Stimulated activated CD4-positive, alpha-beta T cell treated with anti-CD3 and anti-CD28 coated beads, Interleukin-4, amount 100 ng/mL, for 4 hours (primary cell): ENCODE data around the gene CACHD1.
"Not testable (repeated sequence)": the region's sequence is repeated elsewhere in the genome, so short reads cannot be mapped to it uniquely, and the experiment has no call there.

ENCODE experiments used
- DNase-seq, 2 experiments: peaks; one replicate each; pipeline ENCODE4 v3.0.0-alpha.2; 2020

The CACHD1 gene

DNA sequence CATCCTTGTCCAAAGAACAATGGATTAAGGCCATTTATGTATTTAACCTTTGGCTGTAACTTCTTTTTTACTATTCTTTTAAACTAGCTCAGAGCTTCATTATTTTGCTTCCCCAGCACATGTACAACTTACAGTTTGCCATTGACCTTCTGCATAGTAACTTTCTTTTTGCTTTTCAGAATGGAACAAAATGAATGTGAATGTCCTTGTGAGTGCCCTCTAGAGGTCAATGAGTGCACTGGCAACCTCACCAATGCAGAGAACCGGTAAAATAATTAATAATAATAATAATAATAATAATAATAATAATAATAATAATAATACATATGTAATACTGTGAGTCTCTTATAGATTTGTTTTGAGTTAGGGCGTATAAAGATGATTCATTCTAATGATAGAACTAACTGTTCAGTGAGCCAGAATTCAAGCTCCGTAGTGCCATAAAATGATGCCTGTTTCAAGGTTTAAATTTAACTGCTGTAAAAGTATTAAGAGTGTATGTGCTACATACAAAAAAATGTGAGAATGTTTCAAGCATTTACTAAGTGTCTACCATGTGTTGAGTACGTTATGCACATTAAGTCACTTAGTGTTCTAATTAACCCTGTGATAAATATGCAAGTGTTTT is 205.9 kb downstream of the CACHD1 start:
- DNase-seq = no peak

DNA sequence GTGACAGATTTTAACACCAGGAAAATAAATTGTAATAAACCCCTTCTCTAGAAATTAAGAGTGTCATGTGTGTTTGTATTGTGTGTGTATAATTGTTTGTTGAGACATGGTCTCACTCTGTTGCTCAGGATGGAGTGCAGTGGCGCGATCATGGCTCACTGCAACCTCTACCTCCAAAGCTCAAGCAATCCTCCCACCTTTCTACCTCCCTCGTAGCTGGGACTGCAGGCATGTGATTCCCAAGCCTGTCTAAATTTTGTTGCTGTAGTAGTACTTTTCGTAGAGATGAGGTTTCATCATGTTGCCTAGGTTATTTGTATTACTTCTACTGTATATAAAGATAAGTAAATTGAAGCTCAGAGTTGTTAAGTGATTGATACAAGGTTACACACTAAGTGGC is 206.5 kb downstream of the CACHD1 start:
- DNase-seq = no peak

DNA sequence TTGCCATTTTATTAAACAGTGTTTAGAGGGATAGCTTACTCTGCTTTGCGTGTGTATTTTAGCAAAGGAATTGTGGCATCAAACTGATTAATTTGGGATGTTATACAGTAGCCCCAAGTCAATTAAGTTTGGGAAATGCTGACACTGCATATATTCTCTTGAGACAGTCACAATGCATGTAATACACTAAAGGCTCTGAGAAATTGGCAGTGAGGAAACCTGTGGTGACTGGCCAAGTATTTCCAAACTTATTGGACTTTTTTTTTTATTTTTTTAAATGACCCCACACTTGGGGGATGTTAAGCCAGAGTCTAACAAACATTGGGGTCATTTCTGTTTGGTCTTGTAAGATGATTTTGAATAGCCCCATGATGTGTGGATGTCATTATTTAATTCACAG is 207.6 kb downstream of the CACHD1 start:
- no peak for DNase-seq

- DNase-seq = no peak
Measured at GRCh38 chr1:64678366-64678765, 208.4 kb downstream of the CACHD1 start.

DNA sequence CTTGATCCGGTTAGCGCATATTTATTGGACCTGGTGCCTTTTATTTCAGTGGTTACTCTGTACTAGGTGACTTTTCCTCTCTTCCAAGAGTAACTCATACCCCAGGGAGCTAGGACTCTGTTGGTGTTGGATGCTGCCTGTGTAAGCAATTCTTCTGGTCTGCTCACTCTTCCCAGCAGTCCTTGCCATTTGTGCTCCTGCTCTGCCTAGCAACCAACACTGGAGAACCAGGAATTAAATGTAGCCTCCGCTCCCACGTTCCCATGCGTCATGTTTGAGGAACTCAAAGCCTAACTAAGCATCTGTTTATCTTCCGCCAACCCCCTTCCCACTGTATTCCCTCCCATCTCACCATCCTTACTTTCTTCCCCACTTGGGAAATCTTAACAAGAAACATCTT is 209.2 kb downstream of the CACHD1 start:
- DNase-seq = no peak

DNA sequence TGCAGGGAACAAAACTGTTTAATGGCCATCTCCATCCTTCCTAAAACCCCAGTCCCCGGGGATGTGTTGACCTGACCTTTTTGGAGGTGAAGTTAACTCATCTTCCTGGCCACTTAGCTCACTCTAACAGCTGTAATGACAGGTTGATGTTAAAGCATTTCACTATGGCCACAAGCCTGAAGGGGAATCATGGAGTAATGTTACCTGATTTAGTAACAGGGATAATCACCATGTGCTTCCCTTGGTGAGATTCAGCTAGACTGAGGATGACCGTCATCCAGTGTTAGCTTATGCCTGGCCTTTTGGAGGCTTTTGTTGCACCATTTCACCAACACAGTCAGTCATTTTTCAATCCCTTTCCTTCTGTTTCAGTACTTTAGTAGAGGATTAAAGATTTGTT is 210.7 kb downstream of the CACHD1 start:
- DNase-seq = no peak

DNA sequence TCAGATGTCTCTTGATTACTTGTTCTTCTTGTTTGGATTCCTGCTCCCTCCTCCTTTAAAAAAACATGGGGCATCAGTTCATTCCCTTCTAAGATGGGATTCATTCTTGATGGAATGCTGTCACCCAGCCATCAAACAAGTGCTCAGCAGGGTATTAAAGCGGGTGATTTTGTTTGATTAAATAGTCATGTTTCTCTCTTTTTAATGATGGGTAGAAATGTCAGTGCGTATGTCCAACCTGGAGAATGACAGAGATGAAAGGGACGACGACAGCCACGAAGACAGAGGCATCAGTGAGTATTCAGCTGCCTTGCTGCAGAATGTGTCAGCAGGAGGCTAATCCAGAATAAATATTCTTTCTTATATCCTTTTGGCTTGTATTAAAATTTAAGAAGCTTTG is 211.1 kb downstream of the CACHD1 start:
- DNase-seq = no peak

DNA sequence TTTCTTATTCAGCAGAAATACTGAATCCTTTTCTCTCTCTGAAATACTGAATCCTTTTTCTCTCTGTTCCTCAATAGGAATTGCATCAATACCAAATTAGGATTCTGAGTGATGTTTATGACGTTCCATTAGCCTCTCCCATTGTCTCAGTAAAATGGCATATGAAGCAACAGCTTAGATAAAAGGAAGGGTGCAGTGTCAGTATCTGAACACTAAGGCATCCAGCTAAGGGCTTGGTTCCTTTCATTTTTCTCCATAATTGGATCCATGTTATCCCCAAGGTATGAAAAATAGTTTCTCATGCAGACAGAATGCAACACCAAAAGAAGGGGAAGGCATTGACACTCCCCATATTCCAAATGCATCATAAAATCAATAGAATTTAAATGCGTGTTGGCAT is 213.5 kb downstream of the CACHD1 start:
- no peak for DNase-seq

DNA sequence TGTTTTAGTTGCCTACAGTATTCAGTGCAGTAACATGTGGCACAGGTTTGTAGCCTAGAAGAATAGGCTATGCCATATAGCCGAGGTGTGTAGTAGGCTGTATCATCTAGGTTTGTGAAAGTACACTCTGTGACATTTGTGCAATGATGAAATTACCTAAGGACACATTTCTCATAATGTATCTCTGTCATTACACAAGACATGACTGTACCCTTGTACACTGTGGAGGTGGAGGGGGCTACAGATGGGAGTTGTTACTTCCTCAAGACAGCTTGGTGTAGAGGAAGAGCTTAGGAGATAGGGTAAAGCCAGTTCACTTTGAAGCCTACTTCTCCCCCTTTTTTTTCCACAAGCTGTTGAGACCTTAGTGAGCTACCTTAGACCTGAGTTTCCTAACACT is 215.3 kb downstream of the CACHD1 start:
- DNase-seq = no peak

GRCh38 chr1:64685765-64686341 is 215.9 kb downstream of the CACHD1 start:
- DNase-seq = no peak

DNA sequence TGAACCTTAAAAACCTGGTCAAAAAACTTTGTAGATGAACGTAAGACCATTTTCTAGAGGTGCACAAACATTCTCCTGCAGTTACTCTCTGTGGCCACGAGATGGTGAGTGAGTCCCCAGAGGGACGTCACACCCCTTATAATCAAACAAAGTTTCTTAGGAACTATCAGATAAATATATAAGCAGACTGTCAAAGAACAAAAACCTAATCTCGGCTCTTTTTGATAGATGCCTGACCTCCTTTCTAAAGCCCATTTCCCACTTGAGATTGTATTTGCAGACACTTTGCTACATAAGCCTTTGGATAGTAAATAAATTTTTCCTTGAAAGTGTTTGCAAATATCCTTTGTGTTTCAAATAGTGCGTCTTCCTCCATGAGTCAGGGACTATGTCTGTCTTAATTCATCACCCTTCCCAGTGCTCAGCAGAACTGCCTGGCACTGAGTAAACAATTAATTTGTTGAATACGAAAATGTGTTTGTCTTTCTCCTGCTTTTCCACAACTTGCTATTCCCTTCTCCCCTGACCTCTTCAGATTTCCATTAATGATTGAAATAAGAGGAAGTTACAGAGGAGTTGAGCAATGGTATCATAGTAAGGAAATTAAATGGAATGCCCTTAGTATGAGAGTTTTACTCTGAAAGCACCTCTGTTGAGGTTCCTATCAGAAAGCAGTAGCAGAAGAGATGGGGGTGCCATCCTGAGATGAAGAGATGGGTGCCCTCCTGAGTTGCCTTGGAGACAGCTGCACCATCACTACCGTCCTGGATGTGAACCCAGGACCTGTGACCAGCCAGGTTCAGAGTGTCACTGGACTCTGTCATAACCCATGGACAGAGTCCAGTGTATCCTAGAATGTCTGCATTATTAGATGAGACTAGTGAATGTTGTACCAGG is 217.1 kb downstream of the CACHD1 start:
- DNase-seq = peak; percentile 4 to 8

DNA sequence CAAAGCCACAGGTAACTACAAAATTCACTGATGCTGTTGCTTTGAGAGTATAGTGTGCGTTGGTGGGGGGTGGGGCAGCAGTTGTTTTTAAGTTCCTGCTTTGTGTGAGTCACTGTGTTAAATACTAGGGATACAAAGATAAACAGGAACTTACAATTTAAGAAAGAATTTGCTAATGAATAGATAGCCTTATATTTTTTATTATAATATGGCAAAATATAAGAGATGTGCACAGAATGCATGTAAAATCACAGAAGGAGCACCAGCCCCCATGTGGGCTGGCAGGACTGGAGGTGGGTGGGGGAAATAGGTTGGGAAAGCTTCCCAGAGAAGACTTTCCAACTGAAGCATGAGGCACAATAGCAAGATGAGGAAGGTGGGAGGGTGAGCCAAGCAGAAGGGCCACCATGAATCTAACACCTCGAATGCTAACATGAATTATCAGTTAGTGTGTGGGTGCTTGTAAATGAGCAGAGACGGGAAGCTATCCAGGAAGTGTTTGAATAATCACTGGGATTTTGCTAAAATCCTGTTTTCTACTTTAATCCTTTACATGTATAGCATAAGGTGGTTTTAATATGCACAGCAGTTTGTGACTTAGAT is 217.9 kb downstream of the CACHD1 start:
- no peak for DNase-seq

- DNase-seq = no peak
Measured at GRCh38 chr1:64691626-64692025, 221.7 kb downstream of the CACHD1 start.

- no peak for DNase-seq
Measured at GRCh38 chr1:64692911-64693310, 223.0 kb downstream of the CACHD1 start.

GRCh38 chr1:64693406-64693805 is 223.5 kb downstream of the CACHD1 start:
- no peak for DNase-seq

GRCh38 chr1:64696879-64697278 is 226.9 kb downstream of the CACHD1 start:
- DNase-seq = no peak

DNA sequence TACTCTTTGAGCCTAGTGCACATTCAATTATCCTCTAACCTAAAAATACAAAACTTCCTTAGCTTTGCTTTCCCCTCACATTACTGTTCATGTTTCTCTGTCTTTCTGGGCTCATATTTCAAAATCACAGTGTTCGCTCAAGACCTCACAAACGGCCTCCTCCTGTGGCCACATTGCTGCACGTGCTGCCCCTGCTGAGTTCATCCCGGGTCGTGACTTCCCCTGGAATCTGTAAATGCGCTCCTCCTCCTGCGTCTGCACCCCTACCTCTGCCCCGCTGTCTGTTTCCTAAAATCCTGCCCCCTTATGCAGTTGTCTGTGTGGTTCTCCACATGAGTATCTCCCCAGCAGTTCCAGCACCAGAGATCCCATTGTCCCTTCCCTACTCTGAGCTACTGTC is 229.4 kb downstream of the CACHD1 start:
- DNase-seq = no peak

DNA sequence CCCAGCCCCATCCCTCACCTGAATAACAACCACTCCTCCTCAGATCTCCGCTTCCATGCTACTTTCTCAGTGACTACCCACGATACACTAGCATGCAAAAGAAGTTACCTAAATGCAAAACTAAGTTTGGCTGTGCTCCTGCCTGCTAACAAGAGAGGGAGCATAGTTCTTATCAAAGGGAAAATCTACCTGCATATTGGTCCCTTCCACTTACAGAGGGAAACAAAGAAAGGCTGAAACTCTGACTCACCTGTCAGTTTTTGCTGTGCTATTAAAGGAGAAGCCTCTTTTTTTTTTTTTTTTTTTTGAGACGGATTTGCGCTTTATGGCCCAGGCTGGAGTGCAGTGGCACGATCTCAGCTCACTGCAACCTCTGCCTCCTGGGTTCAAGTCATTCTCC is 231.1 kb downstream of the CACHD1 start:
- no peak for DNase-seq

- DNase-seq = no peak
Measured at GRCh38 chr1:64701886-64702285, 232.0 kb downstream of the CACHD1 start.

DNA sequence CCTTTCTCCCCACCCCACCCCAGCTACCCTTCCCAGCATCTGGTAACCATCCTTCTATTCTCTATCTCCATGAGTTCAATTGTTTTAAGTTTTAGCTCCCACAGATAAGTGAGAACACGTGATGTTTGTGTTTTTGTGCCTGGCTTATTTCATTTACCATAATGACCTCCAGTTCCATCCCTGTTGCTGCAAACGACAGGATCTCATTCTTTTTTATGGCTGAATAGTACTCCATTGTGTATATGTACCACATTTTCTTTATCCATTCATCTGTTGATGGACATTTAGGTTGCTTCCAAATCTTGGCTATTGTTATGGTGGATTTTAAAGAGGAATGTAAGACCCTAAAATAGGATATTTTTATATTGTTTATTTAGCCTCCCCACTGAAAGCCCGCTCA is 232.7 kb downstream of the CACHD1 start:
- not testable (repeated sequence) for DNase-seq

GRCh38 chr1:64703600-64703999 is 233.7 kb downstream of the CACHD1 start:
- DNase-seq = no peak

DNA sequence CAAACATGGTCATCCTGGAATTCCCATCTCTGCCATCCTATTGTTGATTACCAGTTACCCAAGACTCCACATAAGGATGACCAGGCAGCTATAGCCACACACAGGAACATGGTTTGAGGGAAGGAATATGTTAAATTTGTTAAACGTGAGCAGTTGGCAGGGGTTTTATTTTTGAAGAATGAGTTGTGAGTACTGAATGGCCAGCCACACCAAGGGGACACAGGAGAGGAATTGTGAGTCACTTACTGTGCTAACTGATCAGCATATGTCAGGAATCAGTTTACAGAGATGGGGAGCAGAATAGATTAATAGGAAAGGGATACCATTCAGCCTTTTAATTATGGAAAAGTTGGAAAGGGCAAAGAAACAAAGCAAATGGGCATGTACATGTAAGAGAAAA is 235.7 kb downstream of the CACHD1 start:
- no peak for DNase-seq

DNA sequence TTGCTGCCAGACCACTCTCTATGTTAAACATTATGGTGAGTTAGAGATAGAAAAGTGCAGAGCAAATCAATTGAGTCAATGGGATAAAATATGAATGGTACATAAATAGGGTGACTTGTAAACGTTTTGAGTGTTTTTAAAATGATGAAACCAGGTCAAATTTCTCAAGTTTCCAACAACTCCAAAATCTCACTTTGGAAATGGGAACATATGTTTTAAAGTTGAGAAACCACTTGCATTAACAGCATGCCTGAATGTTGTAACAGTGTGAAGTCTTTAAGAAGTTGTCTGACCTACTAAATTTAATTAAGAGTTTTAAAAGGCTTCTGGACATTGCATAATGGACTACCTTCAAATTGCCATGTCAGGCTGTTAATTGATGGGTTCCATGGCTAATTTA is 241.3 kb downstream of the CACHD1 start:
- no peak for DNase-seq

DNA sequence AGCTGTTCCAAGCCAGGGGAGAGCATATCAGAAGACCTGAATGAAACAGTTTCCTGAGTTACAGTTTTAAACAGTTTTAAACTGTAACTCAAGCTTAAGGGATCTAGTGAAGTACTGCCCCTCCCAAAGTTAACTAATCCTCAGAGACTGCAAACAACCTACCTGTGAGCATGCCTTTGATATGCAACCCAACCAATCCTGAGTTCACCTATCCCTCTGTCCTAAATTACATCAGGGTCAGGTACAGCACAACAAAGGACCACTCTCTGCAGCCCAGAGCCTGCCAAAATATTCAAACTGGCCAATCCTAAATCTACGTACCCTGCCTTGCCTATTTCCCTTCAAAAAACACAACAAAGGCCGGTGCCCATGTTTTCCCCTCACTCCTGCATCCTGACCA is 242.1 kb downstream of the CACHD1 start:
- DNase-seq = no peak
